GM19239 (cell line): ENCODE data around the gene ROR1.

Experiments used
- DNase-seq: peaks from one replicate; pipeline ENCODE4 v3.0.0; 2011; ENCODE audit warnings: low spot score; ENCODE audit not compliant: insufficient read length
- FAIRE-seq: peaks from 2 replicates; lab custom pipeline; 2011; peaks lifted over from hg19 to GRCh38; lab: Jason Lieb, UNC

Gene ROR1

GRCh38 chr1:63983391-63984256 lies 209.8 kb downstream of the ROR1 start:
- no peak for DNase-seq
- FAIRE-seq, result no peak

GRCh38 chr1:63984257-63984929 lies 210.6 kb downstream of the ROR1 start:
- FAIRE-seq (no peak), DNase-seq (no peak)

GRCh38 chr1:63984930-63985290 lies 211.1 kb downstream of the ROR1 start:
- DNase-seq (no peak), FAIRE-seq (no peak)

- FAIRE-seq (no peak), DNase-seq (no peak)
Observed at GRCh38 chr1:63987014-63987627, 213.3 kb downstream of the ROR1 start.

- FAIRE-seq (no peak), DNase-seq (no peak)
Observed at GRCh38 chr1:63987628-63988024, 213.8 kb downstream of the ROR1 start.

- no peak for FAIRE-seq
Observed at GRCh38 chr1:63988941-63989340, 215.1 kb downstream of the ROR1 start.

GRCh38 chr1:63991685-63992084 lies 217.9 kb downstream of the ROR1 start:
- no peak for DNase-seq
- no peak for FAIRE-seq

More at GRCh38 chr1:63988941-63989340, 215.1 kb downstream of the ROR1 start:
- no peak for DNase-seq

- DNase-seq (no peak), FAIRE-seq (no peak)
Observed at GRCh38 chr1:64000021-64000420, 226.2 kb downstream of the ROR1 start.

- FAIRE-seq (no peak), DNase-seq (no peak)
Observed at GRCh38 chr1:64001038-64001437, 227.2 kb downstream of the ROR1 start.

GRCh38 chr1:64004451-64005025 lies 230.7 kb downstream of the ROR1 start:
- DNase-seq (no peak), FAIRE-seq (no peak)

- DNase-seq, result no peak
- no peak for FAIRE-seq
Observed at GRCh38 chr1:64005801-64006200, 232.0 kb downstream of the ROR1 start.

GRCh38 chr1:64006276-64007051 lies 232.6 kb downstream of the ROR1 start:
- FAIRE-seq (no peak), DNase-seq (no peak)

GRCh38 chr1:64010316-64010715 lies 236.5 kb downstream of the ROR1 start:
- DNase-seq (no peak), FAIRE-seq (no peak)

- FAIRE-seq (no peak), DNase-seq (no peak)
Observed at GRCh38 chr1:64013395-64013794, 239.6 kb downstream of the ROR1 start.

GRCh38 chr1:64019818-64020217 lies 246.0 kb downstream of the ROR1 start:
- DNase-seq, result no peak
- FAIRE-seq, result no peak

GRCh38 chr1:64021066-64021465 lies 247.2 kb downstream of the ROR1 start:
- FAIRE-seq (no peak), DNase-seq (no peak)

GRCh38 chr1:64025051-64025450 lies 251.2 kb downstream of the ROR1 start:
- FAIRE-seq (no peak), DNase-seq (no peak)

GRCh38 chr1:64029037-64029436 lies 255.2 kb downstream of the ROR1 start:
- no peak for DNase-seq
- no peak for FAIRE-seq

- DNase-seq (no peak), FAIRE-seq (no peak)
Observed at GRCh38 chr1:64030411-64030810, 256.6 kb downstream of the ROR1 start.

GRCh38 chr1:64031236-64031635 lies 257.4 kb downstream of the ROR1 start:
- FAIRE-seq (no peak), DNase-seq (no peak)
